ENCODE data around the gene CDCP2.

DNA sequence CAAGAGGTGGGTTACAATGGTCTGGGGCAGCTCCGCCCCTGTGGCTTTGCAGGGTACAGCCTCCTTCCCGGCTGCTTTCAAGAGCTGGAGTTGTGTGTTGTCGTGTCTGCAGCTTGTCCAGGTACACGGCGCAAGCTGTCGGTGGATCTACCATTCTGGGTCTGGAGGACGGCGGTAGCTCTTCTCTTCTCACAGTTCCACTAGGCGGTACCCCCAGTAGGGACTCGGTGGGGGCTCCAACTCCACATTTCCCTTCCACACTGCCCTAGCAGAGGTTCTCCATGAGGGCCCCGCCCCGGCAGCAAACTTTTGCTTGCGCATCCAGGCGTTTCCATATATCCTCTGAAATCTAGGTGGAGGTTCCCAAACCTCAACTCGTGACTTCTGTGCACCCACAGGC lies 12.3 kb upstream of the CDCP2 start:
- TF ChIP-seq JUNB (IDR thresholded peaks at IDR 0.05): no peak
- TF ChIP-seq EP300 (IDR thresholded peaks at IDR 0.05): no peak
- TF ChIP-seq POLR2A (IDR thresholded peaks at IDR 0.05; ENCODE audit: low read length): no peak
- TF ChIP-seq, protein P1, sequence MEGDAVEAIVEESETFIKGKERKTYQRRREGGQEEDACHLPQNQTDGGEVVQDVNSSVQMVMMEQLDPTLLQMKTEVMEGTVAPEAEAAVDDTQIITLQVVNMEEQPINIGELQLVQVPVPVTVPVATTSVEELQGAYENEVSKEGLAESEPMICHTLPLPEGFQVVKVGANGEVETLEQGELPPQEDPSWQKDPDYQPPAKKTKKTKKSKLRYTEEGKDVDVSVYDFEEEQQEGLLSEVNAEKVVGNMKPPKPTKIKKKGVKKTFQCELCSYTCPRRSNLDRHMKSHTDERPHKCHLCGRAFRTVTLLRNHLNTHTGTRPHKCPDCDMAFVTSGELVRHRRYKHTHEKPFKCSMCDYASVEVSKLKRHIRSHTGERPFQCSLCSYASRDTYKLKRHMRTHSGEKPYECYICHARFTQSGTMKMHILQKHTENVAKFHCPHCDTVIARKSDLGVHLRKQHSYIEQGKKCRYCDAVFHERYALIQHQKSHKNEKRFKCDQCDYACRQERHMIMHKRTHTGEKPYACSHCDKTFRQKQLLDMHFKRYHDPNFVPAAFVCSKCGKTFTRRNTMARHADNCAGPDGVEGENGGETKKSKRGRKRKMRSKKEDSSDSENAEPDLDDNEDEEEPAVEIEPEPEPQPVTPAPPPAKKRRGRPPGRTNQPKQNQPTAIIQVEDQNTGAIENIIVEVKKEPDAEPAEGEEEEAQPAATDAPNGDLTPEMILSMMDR (IDR thresholded peaks at IDR 0.05): no peak
- TF ChIP-seq CBX2 (IDR thresholded peaks at IDR 0.05; ENCODE audit: borderline replicate concordance, low read depth): no peak
- no peak for TF ChIP-seq CEBPB (IDR thresholded peaks at IDR 0.05)
- TF ChIP-seq, protein P2, sequence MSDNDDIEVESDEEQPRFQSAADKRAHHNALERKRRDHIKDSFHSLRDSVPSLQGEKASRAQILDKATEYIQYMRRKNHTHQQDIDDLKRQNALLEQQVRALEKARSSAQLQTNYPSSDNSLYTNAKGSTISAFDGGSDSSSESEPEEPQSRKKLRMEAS (IDR thresholded peaks at IDR 0.05): no peak
- no peak for TF ChIP-seq MYC (IDR thresholded peaks at IDR 0.05; ENCODE audit: borderline replicate concordance, low read length)
- no peak for TF ChIP-seq RFX5 (IDR thresholded peaks at IDR 0.05)
- TF ChIP-seq FOSB (CRISPR knock-in tag; IDR thresholded peaks at IDR 0.05): no peak

All from A549 (cell line).